Measurements from ENCODE around the gene TPI1. TPM values are rescaled to one million over a fixed set of nuclear protein-coding genes. Genes with fewer than 3 reads are reported as not detected.

TPI1 gene
- total RNA-seq, 1 donor from 2014 or later: 482 TPM

- intact Hi-C loops (cut with DNase I): no loop called here
- peaks cover 29 to 56% of the 10 kb centered on the region in 2 donors for H3K36me3 ChIP-seq
- H3K4me1 ChIP-seq: no peaks in the 10 kb centered on the region
- H3K9me3 ChIP-seq: no peaks in the 10 kb centered on the region
- no peaks in the 10 kb centered on the region for H3K27me3 ChIP-seq
- TF ChIP-seq CTCF (IDR thresholded peaks at IDR 0.05): no peak
- no peak overlapping the region for H3K27ac ChIP-seq
- DNase-seq (ENCODE audit: low spot score in 2 of 2): no peak
- no peak overlapping the region for H3K4me3 ChIP-seq
Observed at GRCh38 chr12:6834254-6834653, 33.1 kb upstream of the TPI1 start.

GRCh38 chr12:6834873-6835272, 32.5 kb upstream of the TPI1 start:
- no peaks in the 10 kb centered on the region for H3K27me3 ChIP-seq
- no peak for TF ChIP-seq CTCF (IDR thresholded peaks at IDR 0.05)
- peaks cover 32 to 61% of the 10 kb centered on the region in 2 donors for H3K36me3 ChIP-seq
- no peaks in the 10 kb centered on the region for H3K4me1 ChIP-seq
- intact Hi-C loops (cut with DNase I): no loop called here
- no peaks in the 10 kb centered on the region for H3K9me3 ChIP-seq
- DNase-seq (ENCODE audit: low spot score in 2 of 2): no peak
- no peak overlapping the region for H3K4me3 ChIP-seq
- H3K27ac ChIP-seq: no peak overlapping the region

- Histone ChIP-seq H3K36me3 (peaks cover 33 to 51% of the 10 kb centered on the region in 2 donors), H3K27ac (no peak overlapping the region), H3K9me3 (no peaks in the 10 kb centered on the region), H3K27me3 (no peaks in the 10 kb centered on the region), H3K4me1 (no peaks in the 10 kb centered on the region), H3K4me3 (no peak overlapping the region)
- DNase-seq (ENCODE audit: low spot score in 2 of 2): no peak
- no peak for TF ChIP-seq CTCF (IDR thresholded peaks at IDR 0.05)
- intact Hi-C loops (cut with DNase I): no loop called here
Observed at GRCh38 chr12:6836851-6837250, 30.5 kb upstream of the TPI1 start.

GRCh38 chr12:6837370-6838060, 29.8 kb upstream of the TPI1 start:
- TF ChIP-seq CTCF (IDR thresholded peaks at IDR 0.05): no peak
- no peak for DNase-seq (ENCODE audit: low spot score in 2 of 2)
- intact Hi-C loops (cut with DNase I): no loop called here
- H3K27ac ChIP-seq: no peak overlapping the region
- no peaks in the 10 kb centered on the region for H3K4me1 ChIP-seq
- peaks cover 33 to 47% of the 10 kb centered on the region in 2 donors for H3K36me3 ChIP-seq
- no peaks in the 10 kb centered on the region for H3K27me3 ChIP-seq
- H3K9me3 ChIP-seq: no peaks in the 10 kb centered on the region
- H3K4me3 ChIP-seq: no peak overlapping the region

GRCh38 chr12:6838854-6839253, 28.5 kb upstream of the TPI1 start:
- no peaks in the 10 kb centered on the region for H3K27me3 ChIP-seq
- peaks cover 30 to 52% of the 10 kb centered on the region in 2 donors for H3K36me3 ChIP-seq
- no peak overlapping the region for H3K27ac ChIP-seq
- H3K4me3 ChIP-seq: no peak overlapping the region
- no peak for DNase-seq (ENCODE audit: low spot score in 2 of 2)
- H3K4me1 ChIP-seq: no peaks in the 10 kb centered on the region
- no peak for TF ChIP-seq CTCF (IDR thresholded peaks at IDR 0.05)
- no peaks in the 10 kb centered on the region for H3K9me3 ChIP-seq
- intact Hi-C loops (cut with DNase I): no loop called here
